ENCODE results near the gene KRT27.

- TF ChIP-seq CTCF (IDR thresholded peaks at IDR 0.05) (no peak), EZH2phosphoT487 (IDR thresholded peaks at IDR 0.05) (no peak)
Measured at GRCh38 chr17:40777971-40778370, 4.4 kb downstream of the KRT27 start.
